ENCODE results near the gene RPRD1B. TPM values are rescaled to one million over a fixed set of nuclear protein-coding genes. Genes with fewer than 3 reads are reported as not detected.

The RPRD1B gene
- total and polyA plus RNA-seq, 2 experiments from 2014 or later = 7.3 to 24.3 TPM

DNA sequence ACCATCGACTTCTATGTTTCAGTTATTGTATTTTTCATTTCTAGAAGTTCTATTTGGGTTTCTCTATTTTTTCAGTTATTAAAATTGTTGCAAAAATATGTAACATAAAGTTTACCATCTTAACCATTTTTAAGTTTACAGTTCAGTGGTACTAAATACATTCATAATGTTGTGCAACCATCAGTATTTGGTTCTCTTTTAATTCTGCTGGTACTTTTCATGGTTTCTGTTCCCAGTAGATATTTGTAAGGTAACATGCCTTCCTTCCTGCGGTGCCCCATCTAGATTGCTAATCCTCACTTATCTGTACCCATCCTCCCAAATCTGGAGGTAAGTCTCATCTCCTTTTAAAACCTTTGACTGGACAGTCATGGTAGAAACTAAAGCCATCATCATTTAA lies 83.7 kb downstream of the RPRD1B start:
- Histone ChIP-seq H2AFZ (no peak overlapping the region), H3K36me3 (ENCODE audit: insufficient read depth) (no peaks in the 10 kb centered on the region), H3K27me3 (ENCODE audit: insufficient read depth) (no peaks in the 10 kb centered on the region), H3F3A (replicated peaks; ENCODE audit: low read depth) (no peaks in the 10 kb centered on the region), H3K27ac (ENCODE audit: low read depth) (no peak overlapping the region), H4K20me1 (replicated peaks; ENCODE audit: insufficient read depth) (no peaks in the 10 kb centered on the region), H3K4me3 (no peak overlapping the region), H3K79me2 (replicated peaks; ENCODE audit: insufficient read depth) (no peaks in the 10 kb centered on the region), H3K4me1 (ENCODE audit: insufficient read depth) (no peaks in the 10 kb centered on the region), H3K9me2 (ENCODE audit: insufficient read depth) (no peaks in the 10 kb centered on the region), H3K4me2 (no peak overlapping the region)
- Mint-ChIP-seq H3K27ac (no peak overlapping the region), H3K4me1 (peaks cover 5% of the 10 kb centered on the region; the same call in 1 of the 3 replicates), H3K36me3 (ENCODE audit: low read depth) (no peaks in the 10 kb centered on the region), H3K27me3 (ENCODE audit: insufficient read depth, low read depth, poor library complexity) (peaks cover 2% of the 10 kb centered on the region), H3K9me3 (no peaks in the 10 kb centered on the region), H3K4me3 (no peak overlapping the region)
- TF ChIP-seq STAT1 (IDR thresholded peaks at IDR 0.05; ENCODE audit: unreplicated experiment) = no peak
- TF ChIP-seq, protein P1, sequence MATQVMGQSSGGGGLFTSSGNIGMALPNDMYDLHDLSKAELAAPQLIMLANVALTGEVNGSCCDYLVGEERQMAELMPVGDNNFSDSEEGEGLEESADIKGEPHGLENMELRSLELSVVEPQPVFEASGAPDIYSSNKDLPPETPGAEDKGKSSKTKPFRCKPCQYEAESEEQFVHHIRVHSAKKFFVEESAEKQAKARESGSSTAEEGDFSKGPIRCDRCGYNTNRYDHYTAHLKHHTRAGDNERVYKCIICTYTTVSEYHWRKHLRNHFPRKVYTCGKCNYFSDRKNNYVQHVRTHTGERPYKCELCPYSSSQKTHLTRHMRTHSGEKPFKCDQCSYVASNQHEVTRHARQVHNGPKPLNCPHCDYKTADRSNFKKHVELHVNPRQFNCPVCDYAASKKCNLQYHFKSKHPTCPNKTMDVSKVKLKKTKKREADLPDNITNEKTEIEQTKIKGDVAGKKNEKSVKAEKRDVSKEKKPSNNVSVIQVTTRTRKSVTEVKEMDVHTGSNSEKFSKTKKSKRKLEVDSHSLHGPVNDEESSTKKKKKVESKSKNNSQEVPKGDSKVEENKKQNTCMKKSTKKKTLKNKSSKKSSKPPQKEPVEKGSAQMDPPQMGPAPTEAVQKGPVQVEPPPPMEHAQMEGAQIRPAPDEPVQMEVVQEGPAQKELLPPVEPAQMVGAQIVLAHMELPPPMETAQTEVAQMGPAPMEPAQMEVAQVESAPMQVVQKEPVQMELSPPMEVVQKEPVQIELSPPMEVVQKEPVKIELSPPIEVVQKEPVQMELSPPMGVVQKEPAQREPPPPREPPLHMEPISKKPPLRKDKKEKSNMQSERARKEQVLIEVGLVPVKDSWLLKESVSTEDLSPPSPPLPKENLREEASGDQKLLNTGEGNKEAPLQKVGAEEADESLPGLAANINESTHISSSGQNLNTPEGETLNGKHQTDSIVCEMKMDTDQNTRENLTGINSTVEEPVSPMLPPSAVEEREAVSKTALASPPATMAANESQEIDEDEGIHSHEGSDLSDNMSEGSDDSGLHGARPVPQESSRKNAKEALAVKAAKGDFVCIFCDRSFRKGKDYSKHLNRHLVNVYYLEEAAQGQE (IDR thresholded peaks at IDR 0.05; ENCODE audit: unreplicated experiment) = no peak
- TF ChIP-seq EZH2phosphoT487 (IDR thresholded peaks at IDR 0.05; ENCODE audit: unreplicated experiment) = no peak
- TF ChIP-seq, protein P2, sequence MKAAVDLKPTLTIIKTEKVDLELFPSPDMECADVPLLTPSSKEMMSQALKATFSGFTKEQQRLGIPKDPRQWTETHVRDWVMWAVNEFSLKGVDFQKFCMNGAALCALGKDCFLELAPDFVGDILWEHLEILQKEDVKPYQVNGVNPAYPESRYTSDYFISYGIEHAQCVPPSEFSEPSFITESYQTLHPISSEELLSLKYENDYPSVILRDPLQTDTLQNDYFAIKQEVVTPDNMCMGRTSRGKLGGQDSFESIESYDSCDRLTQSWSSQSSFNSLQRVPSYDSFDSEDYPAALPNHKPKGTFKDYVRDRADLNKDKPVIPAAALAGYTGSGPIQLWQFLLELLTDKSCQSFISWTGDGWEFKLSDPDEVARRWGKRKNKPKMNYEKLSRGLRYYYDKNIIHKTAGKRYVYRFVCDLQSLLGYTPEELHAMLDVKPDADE (IDR thresholded peaks at IDR 0.05) = no peak
- no peak for TF ChIP-seq ZNF331 (CRISPR knock-in tag; IDR thresholded peaks at IDR 0.05; ENCODE audit: low read depth)
- no peak for TF ChIP-seq ZNF114 (CRISPR knock-in tag; IDR thresholded peaks at IDR 0.05)
- no peak for TF ChIP-seq CREB1 (CRISPR knock-in tag; IDR thresholded peaks at IDR 0.05; ENCODE audit: low read depth)
- TF ChIP-seq EZH2 (IDR thresholded peaks at IDR 0.05; ENCODE audit: low read depth, unreplicated experiment) = no peak
- TF ChIP-seq JUNB (IDR thresholded peaks at IDR 0.05; ENCODE audit: unreplicated experiment) = no peak
- TF ChIP-seq, protein P3, sequence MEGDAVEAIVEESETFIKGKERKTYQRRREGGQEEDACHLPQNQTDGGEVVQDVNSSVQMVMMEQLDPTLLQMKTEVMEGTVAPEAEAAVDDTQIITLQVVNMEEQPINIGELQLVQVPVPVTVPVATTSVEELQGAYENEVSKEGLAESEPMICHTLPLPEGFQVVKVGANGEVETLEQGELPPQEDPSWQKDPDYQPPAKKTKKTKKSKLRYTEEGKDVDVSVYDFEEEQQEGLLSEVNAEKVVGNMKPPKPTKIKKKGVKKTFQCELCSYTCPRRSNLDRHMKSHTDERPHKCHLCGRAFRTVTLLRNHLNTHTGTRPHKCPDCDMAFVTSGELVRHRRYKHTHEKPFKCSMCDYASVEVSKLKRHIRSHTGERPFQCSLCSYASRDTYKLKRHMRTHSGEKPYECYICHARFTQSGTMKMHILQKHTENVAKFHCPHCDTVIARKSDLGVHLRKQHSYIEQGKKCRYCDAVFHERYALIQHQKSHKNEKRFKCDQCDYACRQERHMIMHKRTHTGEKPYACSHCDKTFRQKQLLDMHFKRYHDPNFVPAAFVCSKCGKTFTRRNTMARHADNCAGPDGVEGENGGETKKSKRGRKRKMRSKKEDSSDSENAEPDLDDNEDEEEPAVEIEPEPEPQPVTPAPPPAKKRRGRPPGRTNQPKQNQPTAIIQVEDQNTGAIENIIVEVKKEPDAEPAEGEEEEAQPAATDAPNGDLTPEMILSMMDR (conservative IDR thresholded peaks at IDR 0.05; ENCODE audit: low read depth in 2 of 2) = no peak
- no peak for TF ChIP-seq NANOG (IDR thresholded peaks at IDR 0.05; ENCODE audit: borderline replicate concordance)
- TF ChIP-seq, protein P4, sequence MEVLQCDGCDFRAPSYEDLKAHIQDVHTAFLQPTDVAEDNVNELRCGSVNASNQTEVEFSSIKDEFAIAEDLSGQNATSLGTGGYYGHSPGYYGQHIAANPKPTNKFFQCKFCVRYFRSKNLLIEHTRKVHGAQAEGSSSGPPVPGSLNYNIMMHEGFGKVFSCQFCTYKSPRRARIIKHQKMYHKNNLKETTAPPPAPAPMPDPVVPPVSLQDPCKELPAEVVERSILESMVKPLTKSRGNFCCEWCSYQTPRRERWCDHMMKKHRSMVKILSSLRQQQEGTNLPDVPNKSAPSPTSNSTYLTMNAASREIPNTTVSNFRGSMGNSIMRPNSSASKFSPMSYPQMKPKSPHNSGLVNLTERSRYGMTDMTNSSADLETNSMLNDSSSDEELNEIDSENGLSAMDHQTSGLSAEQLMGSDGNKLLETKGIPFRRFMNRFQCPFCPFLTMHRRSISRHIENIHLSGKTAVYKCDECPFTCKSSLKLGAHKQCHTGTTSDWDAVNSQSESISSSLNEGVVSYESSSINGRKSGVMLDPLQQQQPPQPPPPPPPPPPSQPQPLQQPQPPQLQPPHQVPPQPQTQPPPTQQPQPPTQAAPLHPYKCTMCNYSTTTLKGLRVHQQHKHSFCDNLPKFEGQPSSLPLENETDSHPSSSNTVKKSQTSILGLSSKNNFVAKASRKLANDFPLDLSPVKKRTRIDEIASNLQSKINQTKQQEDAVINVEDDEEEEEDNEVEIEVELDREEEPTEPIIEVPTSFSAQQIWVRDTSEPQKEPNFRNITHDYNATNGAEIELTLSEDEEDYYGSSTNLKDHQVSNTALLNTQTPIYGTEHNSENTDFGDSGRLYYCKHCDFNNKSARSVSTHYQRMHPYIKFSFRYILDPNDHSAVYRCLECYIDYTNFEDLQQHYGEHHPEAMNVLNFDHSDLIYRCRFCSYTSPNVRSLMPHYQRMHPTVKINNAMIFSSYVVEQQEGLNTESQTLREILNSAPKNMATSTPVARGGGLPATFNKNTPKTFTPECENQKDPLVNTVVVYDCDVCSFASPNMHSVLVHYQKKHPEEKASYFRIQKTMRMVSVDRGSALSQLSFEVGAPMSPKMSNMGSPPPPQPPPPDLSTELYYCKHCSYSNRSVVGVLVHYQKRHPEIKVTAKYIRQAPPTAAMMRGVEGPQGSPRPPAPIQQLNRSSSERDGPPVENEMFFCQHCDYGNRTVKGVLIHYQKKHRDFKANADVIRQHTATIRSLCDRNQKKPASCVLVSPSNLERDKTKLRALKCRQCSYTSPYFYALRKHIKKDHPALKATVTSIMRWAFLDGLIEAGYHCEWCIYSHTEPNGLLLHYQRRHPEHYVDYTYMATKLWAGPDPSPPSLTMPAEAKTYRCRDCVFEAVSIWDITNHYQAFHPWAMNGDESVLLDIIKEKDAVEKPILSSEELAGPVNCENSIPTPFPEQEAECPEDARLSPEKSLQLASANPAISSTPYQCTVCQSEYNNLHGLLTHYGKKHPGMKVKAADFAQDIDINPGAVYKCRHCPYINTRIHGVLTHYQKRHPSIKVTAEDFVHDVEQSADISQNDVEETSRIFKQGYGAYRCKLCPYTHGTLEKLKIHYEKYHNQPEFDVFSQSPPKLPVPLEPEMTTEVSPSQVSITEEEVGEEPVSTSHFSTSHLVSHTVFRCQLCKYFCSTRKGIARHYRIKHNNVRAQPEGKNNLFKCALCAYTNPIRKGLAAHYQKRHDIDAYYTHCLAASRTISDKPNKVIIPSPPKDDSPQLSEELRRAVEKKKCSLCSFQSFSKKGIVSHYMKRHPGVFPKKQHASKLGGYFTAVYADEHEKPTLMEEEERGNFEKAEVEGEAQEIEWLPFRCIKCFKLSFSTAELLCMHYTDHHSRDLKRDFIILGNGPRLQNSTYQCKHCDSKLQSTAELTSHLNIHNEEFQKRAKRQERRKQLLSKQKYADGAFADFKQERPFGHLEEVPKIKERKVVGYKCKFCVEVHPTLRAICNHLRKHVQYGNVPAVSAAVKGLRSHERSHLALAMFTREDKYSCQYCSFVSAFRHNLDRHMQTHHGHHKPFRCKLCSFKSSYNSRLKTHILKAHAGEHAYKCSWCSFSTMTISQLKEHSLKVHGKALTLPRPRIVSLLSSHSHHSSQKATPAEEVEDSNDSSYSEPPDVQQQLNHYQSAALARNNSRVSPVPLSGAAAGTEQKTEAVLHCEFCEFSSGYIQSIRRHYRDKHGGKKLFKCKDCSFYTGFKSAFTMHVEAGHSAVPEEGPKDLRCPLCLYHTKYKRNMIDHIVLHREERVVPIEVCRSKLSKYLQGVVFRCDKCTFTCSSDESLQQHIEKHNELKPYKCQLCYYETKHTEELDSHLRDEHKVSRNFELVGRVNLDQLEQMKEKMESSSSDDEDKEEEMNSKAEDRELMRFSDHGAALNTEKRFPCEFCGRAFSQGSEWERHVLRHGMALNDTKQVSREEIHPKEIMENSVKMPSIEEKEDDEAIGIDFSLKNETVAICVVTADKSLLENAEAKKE (CRISPR knock-in tag; IDR thresholded peaks at IDR 0.05) = no peak
- TF ChIP-seq POLR2AphosphoS5 (IDR thresholded peaks at IDR 0.05; ENCODE audit: low read depth) = no peak
- ATAC-seq = no peak
- DNase-seq (ENCODE audit: low spot score) = no peak
